Measurements from ENCODE around the gene GON4L. TPM values are rescaled to one million over a fixed set of nuclear protein-coding genes. Genes with fewer than 3 reads are reported as not detected.

GON4L gene
- polyA plus RNA-seq, 1 of the 3 experiments (the other 2 are of a cell fraction): 16.5 TPM

GRCh38 chr1:155725142-155725541, 131.9 kb downstream of the GON4L start:
- Histone ChIP-seq H4K20me1 (ENCODE audit: insufficient read depth) (no peaks in the 10 kb centered on the region), H3K9me2 (no peaks in the 10 kb centered on the region), H3K4me2 (no peak overlapping the region), H3K36me3 (replicated peaks in 1 of 2; ENCODE audit: control insufficient read depth in 1 of 2, insufficient read depth in 2 of 2, low read length in 1 of 2) (peaks cover 22 to 23% of the 10 kb centered on the region in 2 experiments), H3K27ac (ENCODE audit: low read depth in 2 of 2, low read length in 1 of 2) (no peak overlapping the region), H3K4me1 (ENCODE audit: control insufficient read depth in 1 of 2, insufficient read depth in 2 of 2, low read depth in 1 of 2, low read length in 1 of 2) (no peaks in the 10 kb centered on the region), H3K79me2 (ENCODE audit: insufficient read depth) (peaks cover 11% of the 10 kb centered on the region; the same call in 1 of the 2 replicates), H2AFZ (ENCODE audit: low read depth) (no peak overlapping the region), H3K9ac (no peak overlapping the region), H3F3A (replicated peaks; ENCODE audit: insufficient read depth) (peaks cover 14% of the 10 kb centered on the region), H3K4me3 (ENCODE audit: low read depth in 2 of 2, low read length in 1 of 2) (no peak overlapping the region), H3K9me3 (no peaks in the 10 kb centered on the region), H3K27me3 (ENCODE audit: insufficient read depth) (no peaks in the 10 kb centered on the region)
- DNase-seq: no peak
- POLR2A ChIA-PET: no interaction called here
- WGBS (ENCODE audit: low lambda C conversion rate): 96% methylated on average over 3 of the region's 3 CpGs
- TF ChIP-seq SIN3A (IDR thresholded peaks at IDR 0.05; ENCODE audit: borderline replicate concordance, low read depth, low read length) (no peak), IRF3 (IDR thresholded peaks at IDR 0.05; ENCODE audit: low read depth, low read length) (no peak), ZBTB33 (IDR thresholded peaks at IDR 0.05; ENCODE audit: borderline replicate concordance, low read depth) (no peak)
- CTCF ChIA-PET: no interaction called here

GRCh38 chr1:155719703-155720102, 137.3 kb downstream of the GON4L start:
- DNase-seq: no peak
- Histone ChIP-seq H3K4me2 (no peak overlapping the region), H3K27ac (ENCODE audit: low read depth in 2 of 2, low read length in 1 of 2) (no peak overlapping the region), H2AFZ (ENCODE audit: low read depth) (no peak overlapping the region), H3K4me3 (ENCODE audit: low read depth in 2 of 2, low read length in 1 of 2) (no peak overlapping the region), H3K9me2 (no peaks in the 10 kb centered on the region), H3K4me1 (ENCODE audit: control insufficient read depth in 1 of 2, insufficient read depth in 2 of 2, low read depth in 1 of 2, low read length in 1 of 2) (no peaks in the 10 kb centered on the region), H3K9me3 (no peaks in the 10 kb centered on the region), H3K79me2 (ENCODE audit: insufficient read depth) (peaks cover 44% of the 10 kb centered on the region; the same call in 1 of the 2 replicates), H3K36me3 (replicated peaks in 1 of 2; ENCODE audit: control insufficient read depth in 1 of 2, insufficient read depth in 2 of 2, low read length in 1 of 2) (peaks cover 11 to 12% of the 10 kb centered on the region in 2 experiments), H3F3A (replicated peaks; ENCODE audit: insufficient read depth) (no peaks in the 10 kb centered on the region), H3K27me3 (ENCODE audit: insufficient read depth) (no peaks in the 10 kb centered on the region), H4K20me1 (ENCODE audit: insufficient read depth) (no peaks in the 10 kb centered on the region), H3K9ac (no peak overlapping the region)
- CTCF ChIA-PET: interaction anchor here (1.2 to 1.6 kb wide), 2 partner anchors 10 to 25 kb away, joined by 4 to 7 read pairs; no protein-coding TSS in a partner anchor
- 100% methylated on average over 4 of the region's 4 CpGs for WGBS (ENCODE audit: low lambda C conversion rate)
- TF ChIP-seq GABPA (IDR thresholded peaks at IDR 0.05; ENCODE audit: low read depth): no peak
- TF ChIP-seq REST (IDR thresholded peaks at IDR 0.05; ENCODE audit: low read depth, low read length): no peak
- no peak for TF ChIP-seq MEF2A (IDR thresholded peaks at IDR 0.05; ENCODE audit: borderline replicate concordance, low read depth)
- no peak for TF ChIP-seq IRF3 (IDR thresholded peaks at IDR 0.05; ENCODE audit: low read depth, low read length)
- POLR2A ChIA-PET: no interaction called here
